Esophagus muscularis mucosa (tissue), 4 donors: ENCODE results near the gene TOB2. TPM values are rescaled to one million over a fixed set of nuclear protein-coding genes. Genes with fewer than 3 reads are reported as not detected.

Experiments
- DNase-seq: peaks from one replicate; pipeline ENCODE4 v3.0.0-alpha.2; 2017; ENCODE audit errors: extremely low spot score
- H3K27ac ChIP-seq, 4 donors: fragments of 200-600 bp; sonication (generic); replicated peaks in 1 of 4; 1 replicate in 3 of 4; 2 replicates in 1 of 4; pipeline ENCODE4 v1.5.1; 2016 to 2019; ENCODE audit warnings: mild to moderate bottlenecking in 1 of 4
- H3K27me3 ChIP-seq, 4 donors: fragments of 200-600 bp; sonication (generic); one replicate each; pipeline versions ENCODE4 v1.5.1 to v1.6.0; 2016 to 2019
- H3K36me3 ChIP-seq, 4 donors: fragments of 200-600 bp; sonication (generic); one replicate each; pipeline ENCODE4 v1.5.1; 2016 to 2019
- H3K4me1 ChIP-seq, 4 donors: fragments of 200-600 bp; sonication (generic); one replicate each; pipeline ENCODE4 v1.5.1; 2016 to 2019
- H3K4me3 ChIP-seq, 4 donors: fragments of 200-600 bp; sonication (generic); 1 replicate in 2 of 4; 2 replicates in 2 of 4; pipeline ENCODE4 v1.5.1; 2016 to 2019; ENCODE audit warnings: mild to moderate bottlenecking in 4 of 4, moderate library complexity in 1 of 4
- H3K9me3 ChIP-seq, 4 donors: fragments of 200-600 bp; sonication (generic); 1 replicate in 3 of 4; 2 replicates in 1 of 4; pipeline ENCODE4 v1.5.1; 2016 to 2019
- EP300 ChIP-seq: sonication (generic); formaldehyde crosslinking; IDR thresholded peaks from one replicate; pipeline ENCODE4 v1.6.1; 2017; ENCODE audit warnings: antibody characterized with exemption
- POLR2A ChIP-seq: fragments of 450-650 bp; IDR thresholded peaks from one replicate; pipeline ENCODE4 v1.6.1; 2017; ENCODE audit warnings: antibody characterized with exemption, moderate library complexity, mild to moderate bottlenecking, low read depth
- POLR2AphosphoS5 ChIP-seq, 2 donors: sonication (generic); formaldehyde crosslinking; IDR thresholded peaks; one replicate each; pipeline ENCODE4 v1.6.1; 2017; ENCODE audit warnings: antibody characterized with exemption in 2 of 2
- WGBS: methylation state at CpG from one replicate; pipeline ENCODE4 v1.1.5; 2018; 5-methylcytosine and 5-hydroxymethylcytosine counted together
- intact Hi-C: fragments of 100-400 bp; cut with DNase I; formaldehyde crosslinking; loops from one replicate; pipeline ENCODE4 v1.15.1; 2023
- total RNA-seq, 4 donors: library from RNA; depleted of rRNA; stranded (reverse); fragments of >200 nt; gene quantifications; one replicate each; pipeline versions ENCODE4 v1.1.0 to v1.2.1, GENCODE V29; 2016
- TF ChIP-seq, protein P1 (sequence below), 3 experiments: fragments of 200-600 bp in 2 of 3; fragments of 450-650 bp in 1 of 3; sonication (generic) in 2 of 3; IDR thresholded peaks; one replicate each; pipeline ENCODE4 v1.5.1; 2017 to 2019; ENCODE audit warnings: antibody characterized with exemption in 3 of 3, mild to moderate bottlenecking in 2 of 3, moderate library complexity in 1 of 3

The TOB2 gene
- total RNA-seq, 4 donors from 2014 or later, result 56.2 to 100 (median 93.0) TPM

DNA sequence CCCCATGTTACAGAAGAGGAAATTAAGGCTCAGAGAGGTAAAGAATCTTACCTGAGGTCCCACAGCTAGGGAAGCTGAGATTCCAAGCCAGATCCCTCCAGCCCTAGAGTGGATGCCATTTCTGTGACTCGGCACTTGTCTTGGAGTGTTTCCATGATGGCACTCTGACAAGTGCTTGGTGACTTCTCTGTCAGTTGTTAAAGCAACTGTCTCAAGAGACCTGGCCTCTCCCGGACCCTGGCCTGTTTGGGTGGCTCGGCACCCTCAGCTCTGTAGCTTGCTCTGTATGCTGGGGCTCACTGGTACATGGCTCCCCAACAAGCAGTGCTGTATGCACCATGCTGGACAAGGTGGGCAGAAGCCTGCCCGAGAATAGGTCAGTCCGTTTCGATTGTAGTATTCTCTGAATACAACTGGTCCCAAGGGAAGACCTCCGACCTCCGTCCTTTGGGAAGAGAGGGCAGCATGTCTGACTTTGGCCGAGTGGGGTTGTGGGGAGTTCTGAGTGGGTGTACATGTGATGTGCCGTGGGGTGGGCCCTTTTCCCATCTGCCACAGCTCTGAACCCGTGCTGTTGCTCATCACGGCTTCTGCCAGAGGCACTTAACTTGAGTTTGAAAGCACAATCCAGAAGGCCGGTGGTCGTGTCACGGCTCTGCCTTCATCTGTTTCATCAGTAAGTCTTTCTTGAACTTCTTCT is 34.7 kb upstream of the TOB2 start:
- no peak overlapping the region for H3K4me3 ChIP-seq

DNA sequence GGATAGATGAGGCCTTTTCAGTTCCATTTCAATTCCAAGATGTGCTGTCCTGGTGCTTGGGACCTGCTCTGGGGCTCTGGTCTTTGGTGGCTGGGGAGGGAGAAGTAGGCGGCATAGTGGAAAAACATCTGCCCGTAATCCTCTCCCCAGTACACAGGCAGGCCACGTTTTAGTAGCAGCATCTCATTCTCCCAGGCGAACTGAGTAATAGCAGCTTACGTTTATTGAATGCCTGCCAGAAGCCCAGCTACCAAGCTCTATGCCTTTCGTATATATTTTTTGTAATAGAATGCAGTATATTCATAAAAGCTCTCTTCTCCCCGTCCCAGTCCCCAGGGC is 33.8 kb upstream of the TOB2 start:
- intact Hi-C loops, result loop anchor here (5.0 kb wide), 1 partner anchor 37 kb away; no protein-coding TSS in a partner anchor
- Histone ChIP-seq H3K4me1 (peaks cover 72 to 99% (median 95%) of the 10 kb centered on the region in 4 donors), H3K36me3 (peaks cover 0 to 12% (median 2%) of the 10 kb centered on the region in 4 donors), H3K27ac (peak overlapping the region; percentile 82 to 95 (median 86)), H3K4me3 (no peak overlapping the region), H3K27me3 (no peaks in the 10 kb centered on the region), H3K9me3 (no peaks in the 10 kb centered on the region)
- WGBS, result 48% methylated on average over 7 of the region's 7 CpGs
- DNase-seq, result no peak
- TF ChIP-seq POLR2AphosphoS5 (IDR thresholded peaks at IDR 0.05) (peak in 1 of 2 donors; percentile 18), EP300 (no peak)

More for the DNA sequence above, 34.7 kb upstream of the TOB2 start:
- intact Hi-C loops, result loop anchor here (5.0 kb wide), 1 partner anchor 36 kb away; no protein-coding TSS in a partner anchor
- H3K36me3 ChIP-seq, result peaks cover 0 to 12% (median 0%) of the 10 kb centered on the region in 4 donors
- peaks cover 70 to 99% (median 95%) of the 10 kb centered on the region in 4 donors for H3K4me1 ChIP-seq
- no peaks in the 10 kb centered on the region for H3K9me3 ChIP-seq
- peak overlapping the region; percentile 82 to 95 (median 86) for H3K27ac ChIP-seq
- 58% methylated on average over 14 of the region's 15 CpGs for WGBS
- no peaks in the 10 kb centered on the region for H3K27me3 ChIP-seq
- no peak for TF ChIP-seq EP300
- no peak for TF ChIP-seq POLR2A
- peak in 1 of 2 donors; percentile 47 for TF ChIP-seq POLR2AphosphoS5 (IDR thresholded peaks at IDR 0.05)
- TF ChIP-seq, protein P1, sequence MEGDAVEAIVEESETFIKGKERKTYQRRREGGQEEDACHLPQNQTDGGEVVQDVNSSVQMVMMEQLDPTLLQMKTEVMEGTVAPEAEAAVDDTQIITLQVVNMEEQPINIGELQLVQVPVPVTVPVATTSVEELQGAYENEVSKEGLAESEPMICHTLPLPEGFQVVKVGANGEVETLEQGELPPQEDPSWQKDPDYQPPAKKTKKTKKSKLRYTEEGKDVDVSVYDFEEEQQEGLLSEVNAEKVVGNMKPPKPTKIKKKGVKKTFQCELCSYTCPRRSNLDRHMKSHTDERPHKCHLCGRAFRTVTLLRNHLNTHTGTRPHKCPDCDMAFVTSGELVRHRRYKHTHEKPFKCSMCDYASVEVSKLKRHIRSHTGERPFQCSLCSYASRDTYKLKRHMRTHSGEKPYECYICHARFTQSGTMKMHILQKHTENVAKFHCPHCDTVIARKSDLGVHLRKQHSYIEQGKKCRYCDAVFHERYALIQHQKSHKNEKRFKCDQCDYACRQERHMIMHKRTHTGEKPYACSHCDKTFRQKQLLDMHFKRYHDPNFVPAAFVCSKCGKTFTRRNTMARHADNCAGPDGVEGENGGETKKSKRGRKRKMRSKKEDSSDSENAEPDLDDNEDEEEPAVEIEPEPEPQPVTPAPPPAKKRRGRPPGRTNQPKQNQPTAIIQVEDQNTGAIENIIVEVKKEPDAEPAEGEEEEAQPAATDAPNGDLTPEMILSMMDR (IDR thresholded peaks at IDR 0.05), result no peak
- DNase-seq, result no peak

DNA sequence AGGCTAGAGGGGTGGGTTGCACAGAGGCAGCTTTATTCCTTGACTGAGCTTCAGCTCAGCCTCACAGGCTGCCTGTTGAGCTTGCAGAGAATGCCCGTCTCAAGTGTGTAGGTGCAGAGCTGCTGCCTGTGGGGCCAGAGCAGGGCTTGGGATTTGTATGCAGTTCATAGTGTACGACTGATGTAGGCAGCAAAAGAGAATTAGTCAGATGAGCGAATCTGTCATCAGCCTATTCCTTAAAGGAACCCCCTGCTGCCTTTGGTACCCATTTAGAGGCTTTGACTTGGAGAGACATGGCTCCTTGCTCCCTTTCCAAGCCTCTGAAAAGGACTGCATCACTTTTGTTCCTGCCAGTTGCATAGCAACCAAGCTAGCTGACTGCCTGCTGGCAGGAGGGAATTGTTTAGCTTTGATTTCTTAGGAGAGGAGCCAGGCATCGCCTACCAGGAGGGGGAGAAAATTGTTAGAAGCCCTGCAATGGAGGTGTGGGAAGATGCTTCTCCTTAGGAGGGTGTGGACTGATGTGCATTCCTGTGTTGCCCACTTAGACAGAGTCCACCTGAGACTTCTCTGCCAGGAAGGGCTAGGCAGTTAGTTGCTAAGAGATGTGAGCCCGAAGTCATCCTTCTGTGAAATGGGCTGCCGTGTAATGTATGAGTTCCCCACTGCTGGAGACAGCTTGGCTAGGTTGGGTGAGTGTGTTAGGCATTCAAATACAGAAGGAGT is 33.2 kb upstream of the TOB2 start:
- intact Hi-C loops, result loop anchor here (5.0 kb wide), 1 partner anchor 37 kb away; no protein-coding TSS in a partner anchor
- Histone ChIP-seq H3K27ac (peak overlapping the region; percentile 82 to 95 (median 86)), H3K4me3 (no peak overlapping the region), H3K36me3 (peaks cover 0 to 12% (median 3%) of the 10 kb centered on the region in 4 donors), H3K27me3 (no peaks in the 10 kb centered on the region), H3K4me1 (peaks cover 71 to 97% (median 95%) of the 10 kb centered on the region in 4 donors), H3K9me3 (no peaks in the 10 kb centered on the region)
- WGBS, result 34% methylated on average over 6 of the region's 6 CpGs
- DNase-seq, result no peak
- TF ChIP-seq POLR2A (no peak), POLR2AphosphoS5 (IDR thresholded peaks at IDR 0.05) (peak; percentile 55 to 61), EP300 (no peak)
- TF ChIP-seq, protein P1 (IDR thresholded peaks at IDR 0.05), result peak in 1 of 3 experiments; percentile 34

DNA sequence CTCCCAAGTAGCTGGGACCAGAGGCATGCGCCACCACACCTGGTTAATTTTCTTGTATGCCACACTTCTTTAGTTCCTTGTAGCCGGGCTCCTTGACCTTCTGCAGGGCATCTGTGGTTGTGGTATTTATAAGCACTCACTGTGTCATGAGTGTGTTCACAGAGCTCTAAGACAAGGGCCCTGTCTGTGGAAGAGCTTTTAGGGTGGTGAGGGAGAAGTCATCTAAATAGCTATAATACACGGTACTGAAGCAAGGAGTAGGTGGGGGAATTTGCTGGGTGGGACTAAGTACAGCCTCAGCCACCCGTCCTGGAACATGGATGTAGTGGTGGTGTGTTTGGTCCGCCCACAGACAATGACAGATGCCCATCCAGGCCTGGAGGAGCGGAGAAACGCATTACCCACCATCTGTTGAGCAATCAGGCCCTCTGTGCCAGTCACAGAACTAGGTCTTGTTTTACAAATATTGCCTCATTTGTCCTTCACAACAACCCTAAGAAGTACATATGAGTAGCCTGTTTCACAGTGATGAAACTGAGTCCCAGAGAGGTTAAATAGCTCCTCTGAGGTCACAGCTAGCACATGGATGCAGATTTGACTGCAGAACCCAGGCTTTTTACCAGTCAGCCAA is 32.4 kb upstream of the TOB2 start:
- DNase-seq, result no peak
- TF ChIP-seq POLR2AphosphoS5 (IDR thresholded peaks at IDR 0.05), result peak; percentile 17 to 53
- TF ChIP-seq EP300, result no peak
- H3K9me3 ChIP-seq, result no peaks in the 10 kb centered on the region
- H3K4me1 ChIP-seq, result peaks cover 69 to 97% (median 94%) of the 10 kb centered on the region in 4 donors
- H3K27ac ChIP-seq, result peak overlapping the region; percentile 82 to 95 (median 86)
- intact Hi-C loops, result no loop called here
- no peak overlapping the region for H3K4me3 ChIP-seq
- no peaks in the 10 kb centered on the region for H3K27me3 ChIP-seq
- 66% methylated on average over 7 of the region's 7 CpGs for WGBS
- peaks cover 0 to 12% (median 3%) of the 10 kb centered on the region in 4 donors for H3K36me3 ChIP-seq

DNA sequence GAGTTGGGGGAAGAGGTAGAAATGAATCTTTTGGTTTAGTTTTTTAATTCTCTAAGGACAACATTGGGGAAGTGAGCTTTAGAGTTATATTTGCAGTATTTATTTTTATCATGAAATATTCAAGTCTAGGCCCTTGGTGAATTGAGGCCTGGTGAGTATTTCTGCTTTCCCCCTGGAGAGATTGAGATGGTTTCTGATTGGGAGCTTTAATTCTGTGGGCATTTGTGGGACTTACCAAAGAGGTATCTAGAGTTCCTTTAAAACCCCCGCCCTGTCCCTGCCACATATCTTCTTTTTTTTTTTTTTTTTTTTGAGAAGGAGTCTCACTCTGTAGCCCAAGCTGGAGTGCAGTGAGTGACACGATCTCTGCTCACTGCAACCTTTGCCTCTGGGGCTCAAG is 31.9 kb upstream of the TOB2 start:
- peaks cover 69 to 97% (median 94%) of the 10 kb centered on the region in 4 donors for H3K4me1 ChIP-seq
- TF ChIP-seq, protein P1 (IDR thresholded peaks at IDR 0.05), result no peak
- no peak for TF ChIP-seq POLR2A
- no peak for TF ChIP-seq POLR2AphosphoS5 (IDR thresholded peaks at IDR 0.05)
- TF ChIP-seq EP300, result no peak
- 76% methylated on average over 2 of the region's 2 CpGs for WGBS
- no peaks in the 10 kb centered on the region for H3K9me3 ChIP-seq
- peak overlapping the region; percentile 82 to 95 (median 86) for H3K27ac ChIP-seq
- DNase-seq, result no peak
- intact Hi-C loops, result no loop called here
- H3K27me3 ChIP-seq, result no peaks in the 10 kb centered on the region
- H3K36me3 ChIP-seq, result peaks cover 0 to 12% (median 3%) of the 10 kb centered on the region in 4 donors
- H3K4me3 ChIP-seq, result no peak overlapping the region
